Stomach (tissue), 4 donors: ENCODE measurements around the gene ATXN7L1.

Source experiments
- CTCF ChIP-seq, 7 experiments: fragments of 450-650 bp in 4 of 7; fragments of 200-600 bp in 3 of 7; sonication (generic) in 3 of 7; IDR thresholded peaks; one replicate each; pipeline ENCODE4 v1.5.1; 2016 to 2019; ENCODE audit warnings: antibody characterized with exemption in 7 of 7, control low read depth in 2 of 7, mild to moderate bottlenecking in 1 of 7
- POLR2A ChIP-seq, 4 donors: fragments of 450-650 bp; IDR thresholded peaks; one replicate each; pipeline ENCODE4 v1.6.1; 2016; ENCODE audit warnings: antibody characterized with exemption in 4 of 4, control low read depth in 2 of 4, mild to moderate bottlenecking in 1 of 4, moderate library complexity in 1 of 4
- POLR2AphosphoS5 ChIP-seq, 3 donors: sonication (generic); formaldehyde crosslinking; IDR thresholded peaks; one replicate each; pipeline ENCODE4 v1.6.1; 2016; ENCODE audit warnings: antibody characterized with exemption in 3 of 3

- TF ChIP-seq CTCF (IDR thresholded peaks at IDR 0.05) (no peak), POLR2A (IDR thresholded peaks at IDR 0.05) (no peak), POLR2AphosphoS5 (IDR thresholded peaks at IDR 0.05) (no peak)
Observed at GRCh38 chr7:105567821-105568220, 308.6 kb downstream of the ATXN7L1 start.
